Tibial nerve (tissue), 4 donors: Measurements from ENCODE around the gene FBXL14. TPM values are rescaled to one million over a fixed set of nuclear protein-coding genes. Genes with fewer than 3 reads are reported as not detected.

ENCODE experiments used
- DNase-seq, 2 donors: peaks; one replicate each; pipeline ENCODE4 v3.0.0-alpha.2; 2019; ENCODE audit warnings: low spot score in 2 of 2
- H3K27ac ChIP-seq, 4 donors: fragments of 200-600 bp; sonication (generic) in 3 of 4; one replicate each; pipeline ENCODE4 v1.5.1; 2017 to 2019; ENCODE audit warnings: mild to moderate bottlenecking in 1 of 4
- H3K27me3 ChIP-seq, 2 donors: fragments of 200-600 bp; sonication (generic) in 1 of 2; one replicate each; pipeline versions ENCODE4 v1.5.1 to v1.6.0; 2017 to 2019
- H3K36me3 ChIP-seq, 3 donors: fragments of 200-600 bp; sonication (generic); one replicate each; pipeline ENCODE4 v1.5.1; 2018 to 2019
- H3K4me1 ChIP-seq, 4 donors: fragments of 200-600 bp; sonication (generic) in 3 of 4; one replicate each; pipeline ENCODE4 v1.5.1; 2017 to 2019
- H3K4me3 ChIP-seq, 4 donors: fragments of 200-600 bp; sonication (generic) in 3 of 4; one replicate each; pipeline ENCODE4 v1.5.1; 2017 to 2019; ENCODE audit warnings: mild to moderate bottlenecking in 1 of 4, moderate library complexity in 1 of 4
- H3K9me3 ChIP-seq, 4 donors: fragments of 200-600 bp; sonication (generic) in 3 of 4; one replicate each; pipeline ENCODE4 v1.5.1; 2017 to 2019
- EP300 ChIP-seq, 2 donors: sonication (generic); formaldehyde crosslinking; IDR thresholded peaks; one replicate each; pipeline ENCODE4 v1.6.1; 2017; ENCODE audit warnings: antibody characterized with exemption in 2 of 2, mild to moderate bottlenecking in 1 of 2
- POLR2A ChIP-seq, 2 donors: fragments of 450-650 bp; IDR thresholded peaks; one replicate each; pipeline ENCODE4 v1.6.1; 2017; ENCODE audit warnings: antibody characterized with exemption in 2 of 2, mild to moderate bottlenecking in 2 of 2, moderate library complexity in 2 of 2
- WGBS, 2 donors: methylation state at CpG; one replicate each; pipeline ENCODE4 v1.1.5; 2018; 5-methylcytosine and 5-hydroxymethylcytosine counted together
- total RNA-seq, 4 donors: library from RNA; depleted of rRNA; stranded (reverse); fragments of >200 nt; gene quantifications; one replicate each; pipeline ENCODE4 v1.1.0, GENCODE V29; 2016
- TF ChIP-seq, protein P1 (sequence below), 5 experiments: fragments of 200-600 bp in 3 of 5; fragments of 450-650 bp in 2 of 5; sonication (generic) in 3 of 5; IDR thresholded peaks; one replicate each; pipeline ENCODE4 v1.5.1; 2016 to 2019; ENCODE audit warnings: antibody characterized with exemption in 5 of 5, mild to moderate bottlenecking in 3 of 5, moderate library complexity in 2 of 5

FBXL14 gene
- total RNA-seq, 4 donors from 2014 or later, result 11.7 to 21.4 (median 17.3) TPM

DNA sequence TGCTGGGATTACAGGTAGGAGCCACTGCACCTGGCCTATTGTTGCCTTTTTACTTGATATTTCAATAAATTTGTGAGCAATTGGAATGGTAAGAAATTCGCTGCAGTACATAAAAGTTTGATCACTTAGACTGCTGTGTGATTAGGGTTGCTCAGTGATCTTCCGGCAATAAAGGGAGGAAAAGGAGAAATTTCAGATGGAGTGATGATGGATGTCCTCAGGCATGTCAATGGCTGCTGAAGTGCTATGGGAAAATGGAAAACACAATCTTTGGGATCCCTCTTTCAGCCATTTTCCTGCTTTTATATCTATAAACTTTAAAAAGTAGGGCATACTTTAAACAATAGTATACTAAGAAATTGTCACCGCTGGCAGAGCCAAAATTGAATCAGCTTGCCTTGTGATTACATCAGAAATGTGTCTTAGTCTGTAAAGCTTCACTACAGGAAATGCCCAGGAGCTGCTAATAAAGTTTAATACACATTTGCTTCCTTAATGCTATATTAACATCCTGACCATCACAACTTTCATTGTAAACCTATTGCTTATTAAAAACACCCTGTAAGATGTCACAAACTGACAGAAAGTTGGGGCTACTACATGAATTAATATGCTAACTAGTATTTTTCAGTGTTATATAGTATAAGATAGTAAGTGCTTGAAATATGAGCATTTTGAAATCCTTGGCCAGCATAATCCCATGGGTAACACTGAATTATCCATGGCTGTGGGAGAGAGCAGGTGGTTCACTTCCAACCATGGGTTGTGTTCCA, 13.7 kb upstream of the FBXL14 start:
- TF ChIP-seq POLR2A (IDR thresholded peaks at IDR 0.05), result no peak
- TF ChIP-seq EP300 (IDR thresholded peaks at IDR 0.05), result no peak
- TF ChIP-seq, protein P1, sequence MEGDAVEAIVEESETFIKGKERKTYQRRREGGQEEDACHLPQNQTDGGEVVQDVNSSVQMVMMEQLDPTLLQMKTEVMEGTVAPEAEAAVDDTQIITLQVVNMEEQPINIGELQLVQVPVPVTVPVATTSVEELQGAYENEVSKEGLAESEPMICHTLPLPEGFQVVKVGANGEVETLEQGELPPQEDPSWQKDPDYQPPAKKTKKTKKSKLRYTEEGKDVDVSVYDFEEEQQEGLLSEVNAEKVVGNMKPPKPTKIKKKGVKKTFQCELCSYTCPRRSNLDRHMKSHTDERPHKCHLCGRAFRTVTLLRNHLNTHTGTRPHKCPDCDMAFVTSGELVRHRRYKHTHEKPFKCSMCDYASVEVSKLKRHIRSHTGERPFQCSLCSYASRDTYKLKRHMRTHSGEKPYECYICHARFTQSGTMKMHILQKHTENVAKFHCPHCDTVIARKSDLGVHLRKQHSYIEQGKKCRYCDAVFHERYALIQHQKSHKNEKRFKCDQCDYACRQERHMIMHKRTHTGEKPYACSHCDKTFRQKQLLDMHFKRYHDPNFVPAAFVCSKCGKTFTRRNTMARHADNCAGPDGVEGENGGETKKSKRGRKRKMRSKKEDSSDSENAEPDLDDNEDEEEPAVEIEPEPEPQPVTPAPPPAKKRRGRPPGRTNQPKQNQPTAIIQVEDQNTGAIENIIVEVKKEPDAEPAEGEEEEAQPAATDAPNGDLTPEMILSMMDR (IDR thresholded peaks at IDR 0.05), result no peak
- peaks cover 0 to 66% (median 19%) of the 10 kb centered on the region in 4 donors for H3K4me1 ChIP-seq
- no peaks in the 10 kb centered on the region for H3K27me3 ChIP-seq
- DNase-seq, result no peak
- H3K9me3 ChIP-seq, result no peaks in the 10 kb centered on the region
- H3K27ac ChIP-seq, result peak overlapping the region in 3 of 4 donors; percentile 2 to 76 (median 19)
- WGBS, 2 donors, result 87 to 90% methylated on average over 3 of the region's 3 CpGs
- H3K36me3 ChIP-seq, result no peaks in the 10 kb centered on the region
- H3K4me3 ChIP-seq, result no peak overlapping the region

DNA sequence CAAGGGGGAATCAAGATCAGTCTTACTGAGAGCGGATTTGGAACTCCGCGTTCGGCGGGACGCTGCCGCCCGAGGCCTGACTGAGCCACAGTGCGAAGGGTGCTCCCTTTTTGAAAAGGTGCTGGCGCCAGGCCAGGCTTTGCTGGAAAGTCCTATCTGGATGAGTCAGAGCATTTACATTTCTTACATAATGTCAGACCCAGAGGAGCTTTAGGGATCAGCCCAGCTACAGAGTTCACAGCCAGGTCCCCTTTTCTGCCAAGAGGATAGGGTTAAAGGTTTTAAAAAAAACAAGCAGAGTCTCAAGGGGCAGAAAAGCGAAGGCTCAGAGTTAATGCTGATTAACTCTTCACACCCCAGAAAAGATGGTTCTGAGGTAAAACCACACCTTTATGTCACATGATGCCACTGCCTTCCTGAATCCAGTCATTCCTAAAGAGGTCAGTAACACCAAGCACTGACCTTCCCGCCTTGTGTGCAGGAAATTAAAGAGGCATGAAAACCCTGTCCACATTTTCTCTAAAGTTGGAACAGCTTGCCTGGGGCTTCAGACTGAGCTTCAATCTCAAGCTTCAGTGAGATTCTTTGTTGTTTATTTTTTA, 11.7 kb upstream of the FBXL14 start:
- H3K9me3 ChIP-seq, result no peaks in the 10 kb centered on the region
- H3K4me1 ChIP-seq, result peaks cover 0 to 58% (median 19%) of the 10 kb centered on the region in 4 donors
- no peaks in the 10 kb centered on the region for H3K36me3 ChIP-seq
- peak overlapping the region; percentile 34 to 53 (median 43) for H3K4me3 ChIP-seq
- TF ChIP-seq, protein P1 (IDR thresholded peaks at IDR 0.05), result no peak
- peak in 1 of 2 donors; percentile 75 for TF ChIP-seq EP300 (IDR thresholded peaks at IDR 0.05)
- peak in 1 of 2 donors; percentile 55 for TF ChIP-seq POLR2A (IDR thresholded peaks at IDR 0.05)
- no peaks in the 10 kb centered on the region for H3K27me3 ChIP-seq
- peak; percentile 89 to 90 for DNase-seq
- H3K27ac ChIP-seq, result peak overlapping the region; percentile 79 to 93 (median 90)
- 3 to 4% methylated on average over 12 of the region's 12 CpGs for WGBS, 2 donors

DNA sequence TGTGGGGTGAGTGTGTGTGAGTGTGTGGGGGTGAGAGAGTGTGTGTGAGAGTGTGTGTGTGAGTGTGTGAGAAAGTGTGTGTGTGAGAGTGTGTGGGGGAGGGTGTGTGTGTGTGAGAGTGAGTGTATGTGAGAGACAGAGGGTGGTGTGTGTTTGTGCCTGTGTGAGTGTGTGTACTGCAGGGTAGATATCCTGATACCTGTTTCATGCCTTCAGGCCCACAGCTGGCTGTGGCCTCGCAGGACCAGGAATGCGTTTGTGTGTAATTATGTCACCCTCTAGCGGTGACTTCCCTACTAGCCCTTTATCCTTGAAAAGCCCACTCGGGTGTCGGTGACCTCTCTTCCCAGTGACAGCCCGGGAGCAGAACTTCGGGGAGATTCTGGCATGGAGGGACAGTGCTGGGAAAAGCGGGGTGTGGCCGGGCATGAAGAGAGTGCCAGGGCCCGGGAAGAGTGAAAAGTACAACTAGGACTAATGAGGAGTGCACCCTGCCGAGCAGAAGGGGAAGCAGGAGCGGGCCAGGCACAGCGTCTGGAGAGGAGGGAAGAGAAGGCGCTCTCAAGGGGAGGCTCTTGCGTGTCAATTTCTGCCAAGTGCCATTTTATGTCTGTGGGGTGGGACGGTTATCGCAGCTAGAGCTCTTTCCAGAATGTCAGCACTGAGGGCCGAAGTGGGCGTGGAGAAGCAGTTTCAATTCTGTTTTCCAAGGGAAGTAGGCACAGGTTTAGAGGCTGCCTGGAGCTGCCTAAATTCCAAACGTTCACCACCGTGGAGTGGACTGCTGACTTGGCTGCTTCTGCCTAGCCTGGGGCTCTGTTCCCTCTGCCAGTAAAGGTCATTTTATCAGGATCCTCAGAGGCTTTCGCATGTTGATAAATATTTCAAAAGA, 11.0 kb upstream of the FBXL14 start:
- WGBS, 2 donors, result 0 to 1% methylated on average over 22 of the region's 22 CpGs
- no peak for TF ChIP-seq POLR2A (IDR thresholded peaks at IDR 0.05)
- TF ChIP-seq, protein P1 (IDR thresholded peaks at IDR 0.05), result peak; percentile 75 to 92 (median 83)
- TF ChIP-seq EP300 (IDR thresholded peaks at IDR 0.05), result peak in 1 of 2 donors; percentile 44
- Histone ChIP-seq H3K36me3 (no peaks in the 10 kb centered on the region), H3K27me3 (no peaks in the 10 kb centered on the region), H3K4me3 (peak overlapping the region; percentile 34 to 53 (median 43)), H3K4me1 (peaks cover 0 to 57% (median 19%) of the 10 kb centered on the region in 4 donors), H3K9me3 (no peaks in the 10 kb centered on the region), H3K27ac (peak overlapping the region; percentile 79 to 93 (median 90))
- peak; percentile 46 to 88 for DNase-seq

DNA sequence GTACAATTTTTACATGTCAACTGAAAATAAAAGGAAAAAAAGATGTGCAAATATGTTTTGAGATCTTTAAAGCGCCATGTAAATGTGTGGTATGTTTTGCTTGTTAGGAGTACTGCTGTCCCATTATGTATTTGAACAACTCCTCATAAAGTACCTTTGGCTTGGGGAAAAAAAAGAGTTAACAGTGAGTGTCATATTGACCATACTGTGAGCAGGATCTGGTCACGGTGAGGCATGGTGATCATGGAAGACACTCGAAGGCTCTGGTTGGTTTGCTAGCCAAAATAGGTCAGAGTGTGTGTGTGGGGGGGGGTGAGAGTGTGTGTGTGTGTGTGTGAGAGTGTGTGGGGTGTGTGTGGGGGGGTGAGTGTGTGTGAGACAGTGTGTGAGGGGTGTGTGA, 10.1 kb upstream of the FBXL14 start:
- WGBS, 2 donors, result 51 to 52% methylated on average over 3 of the region's 3 CpGs

More for the DNA sequence above, 10.1 kb upstream of the FBXL14 start:
- Histone ChIP-seq H3K36me3 (no peaks in the 10 kb centered on the region), H3K9me3 (no peaks in the 10 kb centered on the region), H3K4me1 (peaks cover 0 to 49% (median 19%) of the 10 kb centered on the region in 4 donors), H3K27ac (peak overlapping the region in 2 of 4 donors; percentile 21 to 79), H3K27me3 (no peaks in the 10 kb centered on the region), H3K4me3 (no peak overlapping the region)
- TF ChIP-seq, protein P1 (IDR thresholded peaks at IDR 0.05), result no peak
- TF ChIP-seq EP300 (IDR thresholded peaks at IDR 0.05) (no peak), POLR2A (IDR thresholded peaks at IDR 0.05) (no peak)
- no peak for DNase-seq
